H9 (cell line): ENCODE results near the gene PPP1R9A. TPM values are rescaled to one million over a fixed set of nuclear protein-coding genes. Genes with fewer than 3 reads are reported as not detected.

Experiments used
- DNase-seq: peaks from one replicate; pipeline ENCODE4 v3.0.0-alpha.2; 2017
- H2AFZ ChIP-seq: one replicate; pipeline ENCODE4 v1.6.1; 2013; ENCODE audit warnings: mild to moderate bottlenecking, low read length, control low read depth, moderate library complexity
- H2AK5ac ChIP-seq: 2 replicates; pipeline ENCODE4 v1.6.1; 2013; ENCODE audit warnings: low read length, control low read depth, mixed read lengths; ENCODE audit not compliant: insufficient read length
- H2BK120ac ChIP-seq: one replicate; pipeline ENCODE4 v1.6.1; 2013; ENCODE audit warnings: low read depth, mild to moderate bottlenecking, low read length, control low read depth, inconsistent platforms; ENCODE audit not compliant: poor library complexity, severe bottlenecking
- H2BK12ac ChIP-seq: 2 replicates; pipeline ENCODE4 v1.6.1; 2013; ENCODE audit warnings: low read length, control low read depth, mixed read lengths, low read depth; ENCODE audit not compliant: insufficient read length
- H2BK15ac ChIP-seq: 2 replicates; pipeline ENCODE4 v1.6.1; 2013; ENCODE audit warnings: low read depth, low read length, control low read depth
- H2BK20ac ChIP-seq: one replicate; pipeline ENCODE4 v1.6.1; 2013; ENCODE audit warnings: low read depth, mild to moderate bottlenecking, low read length, control low read depth, inconsistent platforms; ENCODE audit not compliant: poor library complexity, severe bottlenecking
- H2BK5ac ChIP-seq: 2 replicates; pipeline ENCODE4 v1.6.1; 2013; ENCODE audit warnings: low read length, control low read depth, mixed read lengths; ENCODE audit not compliant: insufficient read length
- H3K14ac ChIP-seq: 2 replicates; pipeline ENCODE4 v1.6.1; 2013; ENCODE audit warnings: low read length, control low read depth; ENCODE audit not compliant: insufficient read depth
- H3K18ac ChIP-seq: 2 replicates; pipeline ENCODE4 v1.6.1; 2013; ENCODE audit warnings: low read depth, mild to moderate bottlenecking, mixed read lengths, low read length, control low read depth; ENCODE audit not compliant: insufficient read length
- H3K23ac ChIP-seq: 2 replicates; pipeline ENCODE4 v1.6.1; 2013; ENCODE audit warnings: low read length, control low read depth, mixed read lengths, low read depth; ENCODE audit not compliant: insufficient read length
- H3K23me2 ChIP-seq: 2 replicates; pipeline ENCODE4 v1.6.1; 2013; ENCODE audit warnings: low read depth, mild to moderate bottlenecking, mixed read lengths, low read length, control low read depth; ENCODE audit not compliant: insufficient read length, poor library complexity, severe bottlenecking
- H3K27ac ChIP-seq: 2 replicates; pipeline ENCODE4 v1.5.1; 2013; ENCODE audit warnings: low read length, control low read depth, mixed read lengths, low read depth; ENCODE audit not compliant: insufficient read length
- H3K27me3 ChIP-seq: 2 replicates; pipeline ENCODE4 v1.6.1; 2013; ENCODE audit warnings: low read length, control low read depth, inconsistent platforms; ENCODE audit not compliant: insufficient read depth
- H3K4ac ChIP-seq: 2 replicates; pipeline ENCODE4 v1.6.1; 2013; ENCODE audit warnings: low read depth, mild to moderate bottlenecking, control low read depth, inconsistent platforms, low read length, moderate library complexity
- H3K4me1 ChIP-seq: 2 replicates; pipeline ENCODE4 v1.6.1; 2013; ENCODE audit warnings: low read length, control low read depth, inconsistent platforms; ENCODE audit not compliant: insufficient read depth
- H3K4me2 ChIP-seq: 2 replicates; pipeline ENCODE4 v1.6.1; 2013; ENCODE audit warnings: low read length, control low read depth, mixed read lengths; ENCODE audit not compliant: insufficient read length, insufficient read depth
- H3K56ac ChIP-seq: 2 replicates; pipeline ENCODE4 v1.6.1; 2013; ENCODE audit warnings: low read depth, mild to moderate bottlenecking, mixed read lengths, low read length, control low read depth; ENCODE audit not compliant: insufficient read length
- H3K79me1 ChIP-seq: 2 replicates; pipeline ENCODE4 v1.6.1; 2013; ENCODE audit warnings: low read depth, mild to moderate bottlenecking, moderate library complexity, low read length, control low read depth, inconsistent platforms; ENCODE audit not compliant: insufficient read depth, poor library complexity, severe bottlenecking
- H3K79me2 ChIP-seq: 2 replicates; pipeline ENCODE4 v1.6.1; 2013; ENCODE audit warnings: low read length, control low read depth, inconsistent platforms; ENCODE audit not compliant: insufficient read depth
- H3K9ac ChIP-seq: 2 replicates; pipeline ENCODE4 v1.6.1; 2013; ENCODE audit warnings: low read length, control low read depth, mixed read lengths; ENCODE audit not compliant: insufficient read length; ENCODE audit errors: extremely low read depth
- H3K9me3 ChIP-seq: one replicate; pipeline ENCODE4 v1.6.1; 2013; ENCODE audit warnings: low read depth, low read length, inconsistent platforms; ENCODE audit not compliant: control insufficient read depth
- H3T11ph ChIP-seq: one replicate; pipeline ENCODE4 v1.6.1; 2013; ENCODE audit warnings: mild to moderate bottlenecking, low read length, control low read depth, inconsistent platforms
- H4K20me1 ChIP-seq: one replicate; pipeline ENCODE4 v1.6.1; 2013; ENCODE audit not compliant: control insufficient read depth, insufficient read length, insufficient read depth
- H4K5ac ChIP-seq: 2 replicates; pipeline ENCODE4 v1.6.1; 2013; ENCODE audit warnings: low read depth, mild to moderate bottlenecking, mixed read lengths, low read length, control low read depth; ENCODE audit not compliant: insufficient read length
- H4K8ac ChIP-seq: replicated peaks from 2 replicates; pipeline ENCODE4 v1.6.1; 2013; ENCODE audit warnings: low read length, control low read depth, mixed read lengths, low read depth; ENCODE audit not compliant: insufficient read length
- H4K91ac ChIP-seq: 2 replicates; pipeline ENCODE4 v1.6.1; 2013; ENCODE audit warnings: low read depth, mild to moderate bottlenecking, moderate library complexity, mixed read lengths, low read length, control low read depth; ENCODE audit not compliant: insufficient read length
- H3K27ac Mint-ChIP-seq, 3 experiments: 2 replicates in 2 of 3; 3 replicates in 1 of 3; pipeline ENCODE4 v1.8.0; 2020 to 2021; ENCODE audit warnings: mixed read lengths in 3 of 3, mild to moderate bottlenecking in 1 of 3, moderate library complexity in 1 of 3
- H3K27me3 Mint-ChIP-seq: 2 replicates; pipeline ENCODE4 v1.8.0; 2021; ENCODE audit warnings: low read depth, mild to moderate bottlenecking, moderate library complexity, mixed read lengths
- H3K36me3 Mint-ChIP-seq, 3 experiments: 2 replicates in 2 of 3; 3 replicates in 1 of 3; pipeline ENCODE4 v1.8.0; 2020 to 2021; ENCODE audit warnings: low read depth in 3 of 3, mixed read lengths in 3 of 3; ENCODE audit not compliant: insufficient read depth in 1 of 3
- H3K4me1 Mint-ChIP-seq, 2 experiments: 2 replicates each; pipeline ENCODE4 v1.8.0; 2020; ENCODE audit warnings: mixed read lengths in 2 of 2
- H3K4me3 Mint-ChIP-seq, 2 experiments: 2 replicates in 1 of 2; 3 replicates in 1 of 2; pipeline ENCODE4 v1.8.0; 2020 to 2021; ENCODE audit warnings: mild to moderate bottlenecking in 2 of 2, mixed read lengths in 2 of 2, moderate library complexity in 1 of 2
- H3K9me3 Mint-ChIP-seq, 2 experiments: 2 replicates in 1 of 2; 3 replicates in 1 of 2; pipeline ENCODE4 v1.8.0; 2020; ENCODE audit warnings: mild to moderate bottlenecking in 2 of 2, mixed read lengths in 2 of 2, moderate library complexity in 1 of 2
- CTCF ChIP-seq: fragments of 200-600 bp; sonication (generic); conservative IDR thresholded peaks from 3 replicates; pipeline ENCODE4 v1.8.0; 2021; ENCODE audit warnings: antibody characterized with exemption, mild to moderate bottlenecking
- WGBS: extraction: QIAGEN DNeasy Blood & Tissue Kit; methylation state at CpG from one replicate; pipeline ENCODE4 v1.1.7; 2013; ENCODE audit warnings: missing lambda C conversion rate, low lambda C conversion rate, mixed read lengths; ENCODE audit not compliant: insufficient read length; ENCODE audit errors: extremely low coverage; 5-methylcytosine and 5-hydroxymethylcytosine counted together
- total RNA-seq: library from RNA; stranded (reverse); gene quantifications from 2 replicates; pipeline ENCODE4 v1.2.1, GENCODE V29; 2021

The PPP1R9A gene
- total RNA-seq, 1 experiment from 2014 or later: 17.0 TPM

GRCh38 chr7:95139922-95140321 is 232.5 kb downstream of the PPP1R9A start:
- H3K14ac ChIP-seq: no peak overlapping the region
- Mint-ChIP-seq H3K9me3 (no peaks in the 10 kb centered on the region; a peak in 1 of 5 replicates), H3K36me3 (peaks cover 0 to 13% (median 0%) of the 10 kb centered on the region in 3 experiments; a peak in 3 of 7 replicates), H3K27me3 (no peaks in the 10 kb centered on the region), H3K27ac (no peak overlapping the region; a peak in 1 of 7 replicates), H3K4me3 (no peak overlapping the region), H3K4me1 (no peaks in the 10 kb centered on the region)
- no peak overlapping the region for H3K18ac ChIP-seq
- H3K79me2 ChIP-seq: no peaks in the 10 kb centered on the region
- H2BK12ac ChIP-seq: no peak overlapping the region
- H2AFZ ChIP-seq: no peak overlapping the region
- no peaks in the 10 kb centered on the region for H3K9me3 ChIP-seq
- H2BK5ac ChIP-seq: no peak overlapping the region
- no peak overlapping the region for H3K4ac ChIP-seq
- H3T11ph ChIP-seq: no peak overlapping the region
- no peak overlapping the region for H3K56ac ChIP-seq
- H3K23ac ChIP-seq: no peak overlapping the region
- H3K4me1 ChIP-seq: no peaks in the 10 kb centered on the region
- H2AK5ac ChIP-seq: no peak overlapping the region
- no peak overlapping the region for H2BK120ac ChIP-seq
- no CpG with 5 or more reads among the region's 1 CpG for WGBS
- no peaks in the 10 kb centered on the region for H3K27me3 ChIP-seq
- no peak for DNase-seq
- no peak overlapping the region for H3K9ac ChIP-seq
- H3K27ac ChIP-seq: no peak overlapping the region
- H4K5ac ChIP-seq: no peak overlapping the region
- H3K4me2 ChIP-seq: no peak overlapping the region
- no peak overlapping the region for H2BK20ac ChIP-seq
- no peak for TF ChIP-seq CTCF
- no peaks in the 10 kb centered on the region for H3K79me1 ChIP-seq
- H4K20me1 ChIP-seq: no peaks in the 10 kb centered on the region
- no peaks in the 10 kb centered on the region for H3K23me2 ChIP-seq
- no peak overlapping the region for H2BK15ac ChIP-seq
- H4K8ac ChIP-seq: no peak overlapping the region
- no peak overlapping the region for H4K91ac ChIP-seq
